RWPE1 (cell line): ENCODE measurements around the gene VASH1.

Experiments
- CTCF ChIA-PET: fragments of 350-600 bp; sonication (Branson Sonifier 250); formaldehyde crosslinking; extraction: SDS; loops from one replicate; lab custom pipeline; 2021; lab: Yijun Ruan, JAX
- POLR2A ChIA-PET: fragments of 400-600 bp; formaldehyde crosslinking; extraction: SDS; loops from one replicate; lab custom pipeline; 2020; ENCODE audit warnings: antibody characterized with exemption; ENCODE audit not compliant: low non-redundant PET; lab: Yijun Ruan, JAX
- DNase-seq: peaks from one replicate; pipeline ENCODE4 v3.0.0; 2012; ENCODE audit warnings: low spot score
- H3K27ac ChIP-seq: fragments of 450-650 bp; 2 replicates; pipeline ENCODE4 v1.5.1; 2017
- CTCF ChIP-seq: fragments of 450-650 bp; conservative IDR thresholded peaks from 2 replicates; pipeline ENCODE4 v1.5.1; 2017; ENCODE audit warnings: low read depth, mild to moderate bottlenecking

The VASH1 gene

DNA sequence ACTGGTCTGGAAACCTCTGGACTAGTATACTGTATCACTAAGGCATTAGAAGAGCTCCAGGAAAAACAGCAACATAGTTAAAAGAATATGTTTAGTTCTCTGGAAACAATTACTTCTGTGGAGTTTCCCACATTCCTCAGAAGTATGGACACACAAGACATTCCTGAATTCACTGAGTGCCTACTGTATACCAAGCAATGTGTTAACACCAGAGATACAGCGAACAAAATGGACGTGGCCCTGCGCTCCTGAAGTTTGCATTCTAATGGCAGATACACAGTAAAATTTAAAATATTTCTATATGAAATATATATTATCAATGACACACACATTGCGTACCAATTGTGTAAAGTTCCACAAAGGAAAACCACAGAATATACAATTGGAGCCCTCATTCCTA lies 50.3 kb downstream of the VASH1 start:
- POLR2A ChIA-PET, result no interaction called here
- no peak overlapping the region for H3K27ac ChIP-seq
- CTCF ChIA-PET, result interaction anchor here (0.6 to 2.2 kb wide), 5 partner anchors 26 to 761 kb away, joined by 3 to 9 read pairs (median 4); no protein-coding TSS in a partner anchor
- TF ChIP-seq CTCF, result no peak
- DNase-seq, result no peak

- peak overlapping the region; percentile 71 for H3K27ac ChIP-seq
- peak; percentile 44 for DNase-seq
- no peak for TF ChIP-seq CTCF
- POLR2A ChIA-PET, result no interaction called here
- CTCF ChIA-PET, result interaction anchor here (2.2 kb wide), 1 partner anchor 102 kb away, joined by 9 read pairs; no protein-coding TSS in a partner anchor
These were observed 50.8 kb downstream of the VASH1 start for GRCh38 chr14:76812093-76812421.

- ChIA-PET POLR2A (interaction anchor here (0.5 kb wide), 1 partner anchor 185 kb away, joined by 4 read pairs; no protein-coding TSS in a partner anchor), CTCF (interaction anchor here (0.6 kb wide), 1 partner anchor 63 kb away, joined by 4 read pairs; no protein-coding TSS in a partner anchor)
- DNase-seq, result peak; percentile 89
- peak within 1 kb of the TSS; percentile 71 for H3K27ac ChIP-seq
- no peak for TF ChIP-seq CTCF
These were observed 51.4 kb downstream of the VASH1 start, which contains the start of gene ANGEL1 for GRCh38 chr14:76812422-76813383. ANGEL1 (minus strand) TSS chr14:76812882; CDS start chr14:76812827, 55 bp downstream.

DNA sequence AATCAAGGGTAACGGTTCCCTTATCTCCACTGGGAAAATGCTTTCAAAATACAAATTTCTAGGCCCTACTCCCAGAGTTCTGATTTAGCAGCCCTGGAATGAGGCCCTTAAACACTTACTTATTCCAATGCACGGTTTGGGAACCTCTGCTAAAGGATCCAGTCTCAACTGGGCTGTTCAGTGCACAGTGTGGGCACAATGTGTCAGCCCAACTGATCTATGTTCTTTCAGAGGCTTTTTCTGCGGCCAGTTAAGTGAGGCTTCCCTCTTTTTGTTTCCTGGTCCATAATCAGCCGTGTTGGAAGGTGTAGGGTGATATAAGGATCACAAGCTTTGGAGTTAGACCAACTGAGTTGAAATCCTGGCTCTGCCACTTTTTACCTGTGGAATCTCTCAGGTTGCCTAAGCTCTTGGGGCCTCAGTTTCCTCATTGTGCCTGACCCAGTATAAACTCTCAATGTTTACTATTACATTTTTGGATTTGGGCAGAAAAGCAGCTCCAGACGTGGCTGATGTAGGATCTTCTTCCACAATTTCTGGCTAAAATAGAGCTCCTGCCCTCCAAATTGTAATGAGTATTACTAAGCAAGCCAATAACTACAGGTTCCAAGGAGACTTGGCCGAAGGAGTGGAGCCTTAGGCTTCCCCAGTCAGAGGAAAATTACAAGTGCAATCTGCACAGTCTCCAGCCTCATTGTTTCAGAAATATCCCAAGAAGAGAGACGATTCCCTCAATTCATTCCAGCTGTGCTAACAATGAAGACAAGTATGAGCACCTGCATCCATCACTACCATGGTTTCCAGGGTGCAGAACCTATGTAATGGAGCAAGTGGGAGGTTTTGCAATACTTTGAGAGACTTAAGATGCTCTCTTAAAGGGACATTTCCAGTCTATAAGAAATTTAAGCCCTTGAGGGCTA lies 53.7 kb downstream of the VASH1 start:
- no peak for DNase-seq
- no peak overlapping the region for H3K27ac ChIP-seq
- no peak for TF ChIP-seq CTCF
- ChIA-PET POLR2A (no interaction called here), CTCF (no interaction called here)

- no peak for DNase-seq
- no peak for TF ChIP-seq CTCF
- H3K27ac ChIP-seq, result no peak overlapping the region
- ChIA-PET POLR2A (no interaction called here), CTCF (no interaction called here)
These were observed 59.4 kb downstream of the VASH1 start for GRCh38 chr14:76820700-76821099.

DNA sequence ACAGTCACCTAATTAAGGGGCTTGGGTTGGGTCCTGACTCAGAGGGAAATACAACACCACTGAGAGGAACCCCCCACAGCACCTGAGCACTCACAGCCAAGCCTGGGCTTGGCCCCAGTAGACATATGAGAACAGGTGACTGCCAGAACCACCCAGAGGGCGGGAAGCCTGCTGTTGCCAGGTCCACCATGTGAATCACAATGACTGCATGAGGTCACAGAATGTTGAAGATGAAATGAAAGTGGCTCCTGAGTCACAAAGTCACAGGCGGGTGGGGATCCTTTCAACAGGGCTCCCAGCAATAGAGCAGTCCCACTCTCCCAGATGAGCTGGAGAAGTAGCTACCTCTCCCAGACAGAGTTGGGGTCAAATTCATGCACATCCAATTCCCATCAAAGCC lies 64.9 kb downstream of the VASH1 start, which contains the start of gene LRRC74A:
Gene LRRC74A (plus strand): TSS at position 287 of the 400 bp plus-strand sequence. CDS start 290 bp downstream, outside the sequence.
- ChIA-PET POLR2A (no interaction called here), CTCF (no interaction called here)
- H3K27ac ChIP-seq, result no peak within 1 kb of the TSS
- no peak for DNase-seq
- TF ChIP-seq CTCF, result no peak
